Subcutaneous abdominal adipose tissue (tissue), 5 donors: ENCODE data around the gene MTMR3.

Experiments used
- H3K27ac ChIP-seq: one replicate; pipeline ENCODE4 v1.7.0; 2013; ENCODE audit warnings: low read depth, mild to moderate bottlenecking, inconsistent platforms, low read length, moderate library complexity
- H3K27me3 ChIP-seq, 5 donors: one replicate each; pipeline ENCODE4 v1.7.0; 2013; ENCODE audit warnings: low read length in 5 of 5, inconsistent platforms in 1 of 5; ENCODE audit not compliant: control insufficient read depth in 5 of 5, insufficient read depth in 4 of 5
- H3K36me3 ChIP-seq, 5 donors: one replicate each; pipeline ENCODE4 v1.7.0; 2013; ENCODE audit warnings: low read length in 5 of 5; ENCODE audit not compliant: control insufficient read depth in 5 of 5, insufficient read depth in 5 of 5
- H3K4me1 ChIP-seq, 5 donors: one replicate each; pipeline ENCODE4 v1.7.0; 2013; ENCODE audit warnings: low read length in 5 of 5, mild to moderate bottlenecking in 3 of 5, moderate library complexity in 1 of 5; ENCODE audit not compliant: control insufficient read depth in 5 of 5, insufficient read depth in 5 of 5
- H3K4me3 ChIP-seq, 5 donors: one replicate each; pipeline ENCODE4 v1.7.0; 2013; ENCODE audit warnings: low read length in 5 of 5, low read depth in 1 of 5
- H3K9ac ChIP-seq, 5 donors: one replicate each; pipeline ENCODE4 v1.7.0; 2013; ENCODE audit warnings: low read length in 5 of 5, mild to moderate bottlenecking in 4 of 5, moderate library complexity in 3 of 5
- H3K9me3 ChIP-seq, 5 donors: one replicate each; pipeline ENCODE4 v1.7.0; 2013; ENCODE audit warnings: low read length in 5 of 5; ENCODE audit not compliant: control insufficient read depth in 5 of 5
- donor health status: healthy.
- donor health status: healthy.
- donor health status: healthy.
- donor health status: healthy.
- donor health status: healthy.

The MTMR3 gene

GRCh38 chr22:30028731-30029130, 145.8 kb downstream of the MTMR3 start:
- Histone ChIP-seq H3K9ac (no peak overlapping the region), H3K4me3 (no peak overlapping the region), H3K9me3 (no peaks in the 10 kb centered on the region), H3K36me3 (peaks cover 5 to 56% (median 50%) of the 10 kb centered on the region in 5 donors), H3K27me3 (no peaks in the 10 kb centered on the region), H3K4me1 (peaks cover 2 to 27% (median 20%) of the 10 kb centered on the region in 5 donors), H3K27ac (no peak overlapping the region)

- no peaks in the 10 kb centered on the region for H3K9me3 ChIP-seq
- H3K9ac ChIP-seq: no peak overlapping the region
- no peak overlapping the region for H3K4me3 ChIP-seq
- H3K27ac ChIP-seq: no peak overlapping the region
- H3K4me1 ChIP-seq: peaks cover 2 to 33% (median 22%) of the 10 kb centered on the region in 5 donors
- no peaks in the 10 kb centered on the region for H3K27me3 ChIP-seq
- H3K36me3 ChIP-seq: peaks cover under 1 to 48% (median 42%) of the 10 kb centered on the region in 5 donors
Measured at GRCh38 chr22:30029512-30029911, 146.5 kb downstream of the MTMR3 start.

- Histone ChIP-seq H3K27ac (no peak overlapping the region), H3K4me1 (peaks cover 2 to 29% (median 26%) of the 10 kb centered on the region in 5 donors), H3K9me3 (no peaks in the 10 kb centered on the region), H3K27me3 (no peaks in the 10 kb centered on the region), H3K4me3 (no peak overlapping the region), H3K9ac (no peak overlapping the region), H3K36me3 (peaks cover 0 to 40% (median 34%) of the 10 kb centered on the region in 5 donors)
Measured at GRCh38 chr22:30030329-30030728, 147.4 kb downstream of the MTMR3 start.

GRCh38 chr22:30031328-30031727, 148.4 kb downstream of the MTMR3 start:
- H3K27me3 ChIP-seq: no peaks in the 10 kb centered on the region
- peaks cover 2 to 39% (median 36%) of the 10 kb centered on the region in 5 donors for H3K4me1 ChIP-seq
- no peak overlapping the region for H3K4me3 ChIP-seq
- no peak overlapping the region for H3K27ac ChIP-seq
- H3K36me3 ChIP-seq: peaks cover 0 to 30% (median 24%) of the 10 kb centered on the region in 5 donors
- no peaks in the 10 kb centered on the region for H3K9me3 ChIP-seq
- H3K9ac ChIP-seq: no peak overlapping the region

GRCh38 chr22:30031764-30032455, 148.9 kb downstream of the MTMR3 start:
- Histone ChIP-seq H3K27ac (no peak overlapping the region), H3K27me3 (no peaks in the 10 kb centered on the region), H3K4me1 (peaks cover 2 to 41% (median 39%) of the 10 kb centered on the region in 5 donors), H3K9me3 (no peaks in the 10 kb centered on the region), H3K36me3 (peaks cover 0 to 24% (median 18%) of the 10 kb centered on the region in 5 donors), H3K4me3 (no peak overlapping the region), H3K9ac (no peak overlapping the region)

GRCh38 chr22:30033137-30033536, 150.2 kb downstream of the MTMR3 start:
- Histone ChIP-seq H3K36me3 (peaks cover 0 to 13% (median 10%) of the 10 kb centered on the region in 5 donors), H3K27me3 (no peaks in the 10 kb centered on the region), H3K9ac (no peak overlapping the region), H3K27ac (no peak overlapping the region), H3K4me3 (no peak overlapping the region), H3K9me3 (no peaks in the 10 kb centered on the region), H3K4me1 (peaks cover 2 to 33% (median 31%) of the 10 kb centered on the region in 5 donors)

GRCh38 chr22:30033901-30034300, 150.9 kb downstream of the MTMR3 start:
- H3K36me3 ChIP-seq: peaks cover 0 to 6% (median 3%) of the 10 kb centered on the region in 5 donors
- H3K9me3 ChIP-seq: no peaks in the 10 kb centered on the region
- H3K4me1 ChIP-seq: peaks cover 2 to 38% (median 36%) of the 10 kb centered on the region in 5 donors
- H3K27me3 ChIP-seq: no peaks in the 10 kb centered on the region
- H3K4me3 ChIP-seq: no peak overlapping the region
- H3K9ac ChIP-seq: no peak overlapping the region
- no peak overlapping the region for H3K27ac ChIP-seq

- peaks cover 0 to 3% (median 0%) of the 10 kb centered on the region in 5 donors for H3K36me3 ChIP-seq
- H3K4me3 ChIP-seq: no peak overlapping the region
- H3K9ac ChIP-seq: no peak overlapping the region
- H3K9me3 ChIP-seq: no peaks in the 10 kb centered on the region
- peak overlapping the region; percentile 37 for H3K27ac ChIP-seq
- H3K4me1 ChIP-seq: peaks cover 2 to 38% (median 36%) of the 10 kb centered on the region in 5 donors
- H3K27me3 ChIP-seq: no peaks in the 10 kb centered on the region
Measured at GRCh38 chr22:30036656-30037055, 153.7 kb downstream of the MTMR3 start.

GRCh38 chr22:30038219-30038618, 155.2 kb downstream of the MTMR3 start:
- H3K9me3 ChIP-seq: no peaks in the 10 kb centered on the region
- H3K27ac ChIP-seq: peak overlapping the region; percentile 14
- H3K4me1 ChIP-seq: peaks cover 2 to 36% (median 35%) of the 10 kb centered on the region in 5 donors
- no peak overlapping the region for H3K9ac ChIP-seq
- H3K27me3 ChIP-seq: no peaks in the 10 kb centered on the region
- H3K36me3 ChIP-seq: peaks cover 0 to 2% (median 0%) of the 10 kb centered on the region in 5 donors
- no peak overlapping the region for H3K4me3 ChIP-seq

- Histone ChIP-seq H3K4me3 (no peak overlapping the region), H3K4me1 (peaks cover 0 to 38% (median 34%) of the 10 kb centered on the region in 5 donors), H3K9ac (no peak overlapping the region), H3K27me3 (no peaks in the 10 kb centered on the region), H3K27ac (no peak overlapping the region), H3K9me3 (no peaks in the 10 kb centered on the region), H3K36me3 (peaks cover 0 to under 1% (median 0%) of the 10 kb centered on the region in 5 donors)
Measured at GRCh38 chr22:30040499-30041260, 157.7 kb downstream of the MTMR3 start.
